Osteoblast (primary cell): ENCODE results near the gene SLC16A5. TPM values are rescaled to one million over a fixed set of nuclear protein-coding genes. Genes with fewer than 3 reads are reported as not detected.
A peak's percentile ranks its signal among the peaks of the same experiment; 100 is the strongest.

ENCODE experiments used
- DNase-seq: peaks from one replicate; pipeline ENCODE4 v3.0.0; 2011; ENCODE audit warnings: low spot score, mixed read lengths; ENCODE audit not compliant: insufficient read length; ENCODE audit errors: missing footprints
- H2AFZ ChIP-seq: 2 replicates; pipeline ENCODE4 v1.6.0; 2011; ENCODE audit warnings: mild to moderate bottlenecking, low read length
- H3K27ac ChIP-seq: 2 replicates; pipeline ENCODE4 v1.5.1; 2011; ENCODE audit warnings: mild to moderate bottlenecking, low read depth, low read length, moderate library complexity
- H3K27me3 ChIP-seq: 2 replicates; pipeline ENCODE4 v1.6.0; 2012; ENCODE audit warnings: mild to moderate bottlenecking, control low read depth, inconsistent platforms, low read length, moderate library complexity; ENCODE audit not compliant: insufficient read depth
- H3K36me3 ChIP-seq: 2 replicates; pipeline ENCODE4 v1.5.1; 2011; ENCODE audit warnings: mild to moderate bottlenecking, low read length, control low read depth, moderate library complexity; ENCODE audit not compliant: insufficient read depth
- H3K4me1 ChIP-seq: 2 replicates; pipeline ENCODE4 v1.5.1; 2011; ENCODE audit warnings: mild to moderate bottlenecking, low read length, control low read depth, moderate library complexity; ENCODE audit not compliant: insufficient read depth
- H3K4me2 ChIP-seq: 2 replicates; pipeline ENCODE4 v1.6.0; 2011; ENCODE audit warnings: mild to moderate bottlenecking, low read length; ENCODE audit not compliant: insufficient read depth
- H3K4me3 ChIP-seq: fragments of 200-600 bp; sonication (generic); 3 replicates; pipeline ENCODE4 v1.5.1; 2012; ENCODE audit warnings: mild to moderate bottlenecking, low read length, inconsistent platforms; ENCODE audit not compliant: insufficient read depth
- H3K79me2 ChIP-seq: 2 replicates; pipeline ENCODE4 v1.6.0; 2012; ENCODE audit warnings: mild to moderate bottlenecking, low read length, control low read depth, inconsistent platforms; ENCODE audit not compliant: insufficient read depth
- H3K9me3 ChIP-seq: 2 replicates; pipeline ENCODE4 v1.5.1; 2011; ENCODE audit warnings: low read depth, low read length, control low read depth
- H4K20me1 ChIP-seq: 2 replicates; pipeline ENCODE4 v1.6.0; 2012; ENCODE audit warnings: mild to moderate bottlenecking, low read length, control low read depth; ENCODE audit not compliant: insufficient read depth
- total RNA-seq: library from RNA; depleted of rRNA; stranded (reverse); fragments of >200 nt; gene quantifications from 2 replicates; pipeline ENCODE4 v1.2.3, GENCODE V29; 2012
- TF ChIP-seq, protein P1 (sequence below): IDR thresholded peaks from 2 replicates; pipeline ENCODE4 v1.5.1; 2011; ENCODE audit warnings: mild to moderate bottlenecking, low read depth, low read length, moderate library complexity; ENCODE audit errors: extremely low read depth

Gene SLC16A5
- total RNA-seq, 1 donor = 16.3 TPM

- Histone ChIP-seq H3K4me2 (no peak overlapping the region), H3K79me2 (no peaks in the 10 kb centered on the region), H3K9me3 (no peaks in the 10 kb centered on the region), H3K36me3 (peaks cover 46% of the 10 kb centered on the region), H3K27ac (no peak overlapping the region), H3K4me1 (peaks cover 17% of the 10 kb centered on the region), H3K27me3 (no peaks in the 10 kb centered on the region), H2AFZ (no peak overlapping the region), H3K4me3 (no peak overlapping the region), H4K20me1 (peaks cover 5% of the 10 kb centered on the region)
- TF ChIP-seq, protein P1, sequence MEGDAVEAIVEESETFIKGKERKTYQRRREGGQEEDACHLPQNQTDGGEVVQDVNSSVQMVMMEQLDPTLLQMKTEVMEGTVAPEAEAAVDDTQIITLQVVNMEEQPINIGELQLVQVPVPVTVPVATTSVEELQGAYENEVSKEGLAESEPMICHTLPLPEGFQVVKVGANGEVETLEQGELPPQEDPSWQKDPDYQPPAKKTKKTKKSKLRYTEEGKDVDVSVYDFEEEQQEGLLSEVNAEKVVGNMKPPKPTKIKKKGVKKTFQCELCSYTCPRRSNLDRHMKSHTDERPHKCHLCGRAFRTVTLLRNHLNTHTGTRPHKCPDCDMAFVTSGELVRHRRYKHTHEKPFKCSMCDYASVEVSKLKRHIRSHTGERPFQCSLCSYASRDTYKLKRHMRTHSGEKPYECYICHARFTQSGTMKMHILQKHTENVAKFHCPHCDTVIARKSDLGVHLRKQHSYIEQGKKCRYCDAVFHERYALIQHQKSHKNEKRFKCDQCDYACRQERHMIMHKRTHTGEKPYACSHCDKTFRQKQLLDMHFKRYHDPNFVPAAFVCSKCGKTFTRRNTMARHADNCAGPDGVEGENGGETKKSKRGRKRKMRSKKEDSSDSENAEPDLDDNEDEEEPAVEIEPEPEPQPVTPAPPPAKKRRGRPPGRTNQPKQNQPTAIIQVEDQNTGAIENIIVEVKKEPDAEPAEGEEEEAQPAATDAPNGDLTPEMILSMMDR = no peak
- peak; percentile 62 for DNase-seq
Observed at GRCh38 chr17:75063201-75063600, 24.6 kb upstream of the SLC16A5 start.

DNA sequence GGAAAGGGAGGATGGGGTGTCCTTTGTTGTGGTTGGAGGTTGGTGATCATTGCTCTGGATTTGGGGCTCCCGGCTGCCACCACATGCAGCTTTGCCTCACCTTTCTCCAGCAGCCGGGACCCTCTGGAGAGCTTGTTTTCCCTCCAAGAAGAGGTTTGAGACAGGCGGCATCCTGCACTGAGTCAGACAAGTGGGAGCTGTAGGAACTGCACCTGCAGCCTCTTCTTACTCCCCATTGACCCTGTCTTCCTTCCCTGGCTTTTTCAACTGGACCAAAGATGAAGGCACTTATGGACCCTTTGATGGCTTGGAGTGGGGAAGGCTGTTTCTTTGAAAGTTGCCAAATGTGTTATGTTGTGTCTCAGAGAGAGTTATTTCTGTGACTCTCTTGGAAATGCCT, 24.1 kb upstream of the SLC16A5 start:
- no peak overlapping the region for H3K4me2 ChIP-seq
- peaks cover 46% of the 10 kb centered on the region for H3K36me3 ChIP-seq

GRCh38 chr17:75064040-75064439, 23.7 kb upstream of the SLC16A5 start:
- no peak overlapping the region for H3K4me3 ChIP-seq
- H3K4me2 ChIP-seq = no peak overlapping the region
- H4K20me1 ChIP-seq = peaks cover 5% of the 10 kb centered on the region
- peaks cover 17% of the 10 kb centered on the region for H3K4me1 ChIP-seq
- no peak overlapping the region for H3K27ac ChIP-seq
- TF ChIP-seq, protein P1 = no peak
- no peaks in the 10 kb centered on the region for H3K79me2 ChIP-seq
- peak; percentile 41 for DNase-seq
- no peaks in the 10 kb centered on the region for H3K9me3 ChIP-seq
- H3K27me3 ChIP-seq = no peaks in the 10 kb centered on the region
- H2AFZ ChIP-seq = no peak overlapping the region
- peaks cover 46% of the 10 kb centered on the region for H3K36me3 ChIP-seq

More for the DNA sequence above, 24.1 kb upstream of the SLC16A5 start:
- peaks cover 17% of the 10 kb centered on the region for H3K4me1 ChIP-seq
- H3K4me3 ChIP-seq = no peak overlapping the region
- TF ChIP-seq, protein P1 = no peak
- H2AFZ ChIP-seq = no peak overlapping the region
- H3K9me3 ChIP-seq = no peaks in the 10 kb centered on the region
- peaks cover 5% of the 10 kb centered on the region for H4K20me1 ChIP-seq
- H3K27ac ChIP-seq = no peak overlapping the region
- H3K79me2 ChIP-seq = no peaks in the 10 kb centered on the region
- no peak for DNase-seq
- no peaks in the 10 kb centered on the region for H3K27me3 ChIP-seq

- Histone ChIP-seq H3K27me3 (no peaks in the 10 kb centered on the region), H3K4me3 (no peak overlapping the region), H3K79me2 (no peaks in the 10 kb centered on the region), H4K20me1 (peaks cover 5% of the 10 kb centered on the region), H2AFZ (no peak overlapping the region), H3K27ac (no peak overlapping the region), H3K9me3 (no peaks in the 10 kb centered on the region), H3K4me1 (peaks cover 13% of the 10 kb centered on the region), H3K36me3 (peaks cover 46% of the 10 kb centered on the region), H3K4me2 (no peak overlapping the region)
- TF ChIP-seq, protein P1 = no peak
- DNase-seq = peak; percentile 48
Observed at GRCh38 chr17:75064460-75064859, 23.3 kb upstream of the SLC16A5 start.
